Glomerular endothelial cell (primary cell): Measurements from ENCODE around the gene WARS2. TPM values are rescaled to one million over a fixed set of nuclear protein-coding genes. Genes with fewer than 3 reads are reported as not detected.

Experiments
- DNase-seq: peaks from one replicate; pipeline ENCODE4 v3.0.0-alpha.2; 2011; ENCODE audit warnings: low read depth, low spot score; ENCODE audit errors: extremely low read depth
- total RNA-seq: library from RNA; depleted of rRNA; stranded (reverse); fragments of >200 nt; gene quantifications from 2 replicates; pipeline ENCODE4 v1.2.3, GENCODE V29; 2015

The WARS2 gene
- total RNA-seq, 1 donor from 2014 or later, result 13.6 TPM

- DNase-seq, result no peak
These were observed 139.0 kb downstream of the WARS2 start for GRCh38 chr1:119001181-119002027.

DNA sequence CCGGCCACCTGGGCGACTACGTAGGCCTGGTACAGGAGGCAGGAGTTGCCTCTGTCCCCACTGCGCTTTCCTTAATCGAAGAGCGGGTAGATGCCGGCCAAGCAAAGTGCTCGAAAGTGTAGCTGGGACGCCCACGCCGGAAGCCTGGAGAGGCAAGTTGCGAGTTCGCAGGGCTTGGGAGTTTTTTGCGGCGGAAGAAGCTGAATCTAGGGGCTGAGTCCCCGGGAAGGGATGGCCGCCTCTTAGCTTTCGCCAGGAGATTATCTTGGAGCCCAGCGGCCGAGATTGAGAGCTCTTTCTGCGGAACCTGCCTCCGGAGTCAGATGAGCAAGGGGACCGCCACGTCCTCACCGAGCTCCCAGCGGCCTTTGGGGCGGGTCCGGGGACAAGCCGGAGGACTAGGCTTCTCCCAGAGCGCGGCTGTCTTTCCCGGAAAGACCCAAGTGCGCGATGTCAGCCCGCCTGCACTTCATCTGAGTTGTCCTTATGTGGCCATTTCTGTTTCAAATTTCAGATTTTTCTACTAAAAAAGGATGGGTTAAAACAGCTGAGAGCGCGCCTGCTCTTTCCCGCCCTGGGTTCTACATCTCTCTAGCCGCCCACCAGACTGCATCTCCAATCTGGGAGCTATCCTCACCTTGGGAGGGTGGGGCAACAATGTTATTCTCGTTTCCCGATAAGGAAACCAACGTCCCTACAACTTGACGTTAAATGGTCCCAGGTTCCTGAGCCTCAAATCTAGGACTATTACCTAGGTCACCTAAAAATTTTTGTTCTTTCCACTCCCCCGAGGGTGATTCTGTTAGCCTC is 139.9 kb downstream of the WARS2 start:
- no peak for DNase-seq

- DNase-seq, result no peak
These were observed 140.9 kb downstream of the WARS2 start for GRCh38 chr1:118999348-119000071.

DNA sequence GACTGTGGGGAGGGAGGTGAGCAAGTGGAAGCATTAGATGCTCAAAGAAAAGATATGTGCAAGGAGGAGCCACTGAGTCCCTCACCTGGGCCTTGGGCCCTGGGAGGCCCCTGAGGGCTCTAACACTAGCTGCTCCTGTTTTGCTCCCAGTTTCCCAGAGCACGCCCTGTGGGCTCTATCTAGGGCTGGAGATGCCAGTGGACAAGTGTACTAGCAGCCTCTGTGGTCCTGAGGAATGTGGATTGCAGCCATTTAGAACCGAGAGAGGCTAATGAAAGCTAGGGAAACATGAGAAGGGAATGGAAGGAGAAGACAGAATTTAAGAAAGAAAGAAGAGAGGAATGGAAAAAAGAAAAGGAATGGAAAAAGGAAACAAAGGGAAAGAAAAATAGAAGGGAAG is 142.3 kb downstream of the WARS2 start:
- DNase-seq, result no peak

DNA sequence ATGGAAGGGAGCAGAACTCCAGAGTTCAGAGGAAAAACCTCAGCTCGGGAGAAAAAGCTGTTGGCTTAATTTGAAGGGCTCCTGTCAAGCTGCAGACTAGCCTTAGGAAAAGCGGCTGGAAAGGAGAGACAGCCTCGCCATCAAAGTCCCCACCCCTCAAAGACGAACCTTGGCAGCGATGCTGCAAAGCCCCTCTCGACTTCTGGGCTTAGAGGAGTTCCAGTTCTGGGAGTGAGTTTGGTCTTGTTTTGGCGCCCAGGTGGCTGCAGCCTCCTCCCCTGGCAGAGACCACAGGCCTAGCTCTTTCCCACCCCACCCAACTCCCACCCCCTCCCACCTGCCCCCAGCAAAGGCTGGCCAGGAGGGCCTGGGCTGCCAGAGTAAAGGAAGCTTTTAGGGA is 143.2 kb downstream of the WARS2 start:
- no peak for DNase-seq

GRCh38 chr1:118995312-118996016 is 145.0 kb downstream of the WARS2 start:
- no peak for DNase-seq

GRCh38 chr1:118993700-118994026 is 146.8 kb downstream of the WARS2 start:
- no peak for DNase-seq

DNA sequence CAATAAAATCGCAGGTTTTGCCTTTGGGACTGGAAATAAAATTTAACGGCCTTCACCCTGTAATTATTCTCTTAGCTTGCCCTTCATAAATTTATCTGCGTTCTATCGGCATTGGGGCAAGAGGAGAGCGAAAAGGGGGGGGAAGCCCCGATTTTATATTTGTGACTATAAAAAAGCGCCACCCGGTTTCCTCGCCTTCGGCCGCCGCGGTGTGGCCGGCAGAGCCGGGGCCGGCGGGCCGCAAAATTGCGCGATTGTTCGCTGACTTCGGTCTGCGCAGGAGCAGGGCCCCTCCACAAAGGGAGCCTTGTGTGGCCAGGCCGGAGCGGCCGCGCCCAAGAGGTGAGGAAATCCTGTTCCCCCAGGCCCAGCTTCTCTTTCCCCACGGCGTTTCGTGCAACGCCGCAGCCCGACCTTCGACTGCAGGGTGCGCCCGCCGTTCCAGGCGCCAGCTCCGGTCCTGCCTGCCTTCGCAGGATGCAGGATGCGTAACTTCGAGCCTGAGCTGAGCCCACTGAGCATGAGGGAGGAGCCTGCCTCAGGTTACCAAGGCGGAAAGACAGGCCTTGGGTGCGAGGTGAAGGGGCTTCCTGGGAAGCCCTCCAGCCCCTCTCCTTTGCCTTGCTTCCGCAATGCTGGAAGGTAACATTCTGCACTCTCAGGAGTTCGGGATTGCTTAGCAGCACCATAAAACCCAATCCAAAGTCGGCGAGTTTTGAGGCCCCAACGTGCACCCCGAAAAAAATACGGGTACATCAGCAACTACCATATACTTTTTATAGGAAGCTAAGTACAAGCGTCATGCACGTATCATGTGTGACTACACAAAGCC is 147.4 kb downstream of the WARS2 start:
- DNase-seq, result no peak

- no peak for DNase-seq
These were observed 148.1 kb downstream of the WARS2 start for GRCh38 chr1:118992237-118992825.

DNA sequence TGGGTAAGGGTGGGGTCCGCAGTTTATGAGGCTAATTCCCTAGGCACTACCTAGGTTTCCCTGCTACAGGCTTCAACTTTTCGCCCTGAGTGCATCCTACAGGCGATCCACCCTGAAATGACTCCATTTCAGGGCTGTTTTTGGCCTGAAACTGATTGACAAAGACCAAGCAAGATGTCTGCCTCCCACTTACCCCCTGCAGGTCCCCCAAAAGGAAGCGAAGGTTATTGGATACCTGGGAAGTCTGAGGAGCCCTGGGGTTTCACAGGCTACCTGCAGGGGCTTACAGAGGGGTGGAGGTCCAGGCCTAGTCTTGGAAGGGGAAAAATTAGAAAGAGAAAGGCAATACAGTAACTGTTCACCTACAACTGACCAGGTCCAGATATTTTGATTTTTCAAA is 149.0 kb downstream of the WARS2 start:
- DNase-seq, result no peak

- DNase-seq, result no peak
These were observed 149.8 kb downstream of the WARS2 start for GRCh38 chr1:118990513-118991152.

- DNase-seq, result no peak
These were observed 150.5 kb downstream of the WARS2 start for GRCh38 chr1:118989878-118990378.

DNA sequence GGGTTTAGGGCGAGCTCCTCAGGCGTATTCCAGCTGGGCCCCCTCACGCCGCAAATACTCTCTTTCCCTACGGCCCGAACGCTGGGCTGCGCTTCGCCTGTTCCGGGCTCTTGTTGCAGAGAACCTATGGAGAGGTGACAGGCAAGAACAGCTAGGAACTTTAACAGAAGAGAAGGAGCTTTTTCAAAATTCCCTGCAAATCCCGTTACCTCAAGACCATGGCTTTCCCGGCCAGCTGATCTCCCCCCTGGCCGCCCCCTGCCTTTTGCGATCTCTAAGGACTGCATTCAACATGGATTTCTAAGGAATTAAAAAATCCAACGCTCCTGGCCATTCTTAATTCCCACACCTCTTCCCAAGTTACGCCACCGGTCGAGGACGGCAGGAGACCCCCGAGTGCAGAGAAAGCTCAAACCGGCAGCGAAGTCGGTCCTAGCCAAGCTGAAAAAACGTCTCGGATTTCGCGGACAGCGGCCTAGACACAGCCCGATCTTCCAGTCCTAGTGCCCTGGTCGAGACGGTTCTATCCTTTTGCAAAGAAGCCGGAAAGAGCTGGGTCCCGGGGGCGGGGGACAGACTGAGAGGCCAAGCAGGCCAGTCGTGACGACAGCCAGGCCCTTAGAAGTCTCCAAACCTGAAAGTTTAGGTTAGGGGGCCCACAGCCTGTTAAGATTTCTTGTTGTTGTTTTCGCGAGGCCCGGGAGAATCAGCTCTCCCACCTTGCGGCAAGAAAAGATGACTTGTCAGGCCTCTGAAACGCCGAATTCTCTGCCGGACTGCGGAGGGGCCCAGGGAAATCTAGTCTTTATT is 151.2 kb downstream of the WARS2 start:
- no peak for DNase-seq

DNA sequence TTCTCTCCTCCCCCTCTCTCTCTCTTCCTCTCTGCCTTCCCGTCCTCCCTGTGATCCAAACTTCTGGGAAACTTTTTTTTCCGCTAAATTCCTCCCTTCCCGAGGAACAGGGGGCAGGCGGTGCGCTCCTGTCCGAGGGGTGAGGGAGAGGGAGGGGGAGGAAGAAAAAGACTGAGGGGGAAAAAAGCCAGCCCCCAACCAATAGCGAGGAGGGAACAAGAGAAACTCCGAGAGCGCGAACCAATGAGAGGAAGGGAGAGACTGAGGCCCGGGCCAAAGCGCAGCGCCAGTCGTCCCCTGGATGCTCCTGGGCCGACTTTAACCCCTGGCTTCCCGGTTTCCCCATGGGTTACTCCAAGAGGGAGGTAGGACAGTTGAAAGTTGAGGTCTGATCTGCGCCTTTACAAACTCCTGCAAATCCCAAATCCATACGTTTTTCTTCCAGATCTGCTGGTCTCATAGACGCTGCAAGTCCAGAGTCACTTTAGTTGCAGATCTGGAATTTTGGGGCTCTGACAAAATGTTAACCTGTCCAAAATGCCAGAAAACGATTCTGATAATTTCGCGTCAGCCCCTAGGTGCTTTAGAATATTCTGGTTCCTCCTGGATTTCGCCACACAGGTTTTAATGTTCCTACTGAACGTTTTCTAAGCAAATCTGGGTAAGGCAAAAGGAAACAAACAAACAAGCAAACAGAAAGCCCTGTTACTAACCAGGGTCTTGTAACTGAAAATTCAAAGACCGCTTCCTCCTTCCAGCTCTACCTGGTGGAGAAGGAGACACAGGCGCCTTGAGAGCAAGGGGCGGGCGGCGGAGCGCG is 152.1 kb downstream of the WARS2 start, which contains the start of gene TBX15:
TSS of gene TBX15 (minus strand) at position 158 of the 820 bp plus-strand sequence. CDS start 548 bp downstream, outside the sequence.
- DNase-seq, result no peak

DNA sequence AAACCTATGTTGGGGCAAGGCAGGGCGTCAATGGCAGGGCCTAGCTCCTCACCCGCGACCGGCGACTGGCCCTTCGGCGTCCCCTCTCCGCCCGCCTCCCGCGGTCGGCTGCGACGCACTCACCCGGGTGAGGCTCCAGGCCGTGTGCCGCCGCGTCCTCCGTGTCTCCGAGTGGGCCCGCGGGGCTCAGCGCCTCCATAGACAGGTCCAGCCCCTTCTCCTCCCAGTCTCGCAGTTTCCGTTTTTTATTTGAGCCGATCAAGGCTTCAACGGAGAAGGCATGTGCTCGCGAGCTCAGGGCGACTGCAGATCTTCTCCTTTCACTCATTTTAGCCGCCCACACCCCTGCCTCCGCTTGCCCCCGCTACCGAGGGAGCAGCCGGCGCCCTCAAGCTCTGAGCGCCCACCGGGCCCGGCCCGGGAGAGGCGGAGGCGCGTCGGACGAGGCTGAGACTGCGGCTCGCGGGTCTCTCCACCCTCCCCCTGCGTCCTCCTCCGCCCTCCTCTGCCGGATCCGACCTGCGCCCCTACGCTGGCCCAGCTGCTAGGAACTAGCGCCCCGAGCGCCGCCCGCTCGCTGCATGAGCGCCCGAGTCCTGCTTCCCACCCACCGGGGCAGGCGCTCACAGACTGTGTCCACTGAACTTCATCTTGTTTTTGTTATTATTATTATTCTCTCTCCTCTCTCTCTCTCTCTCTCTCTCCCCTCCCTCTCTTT is 152.8 kb downstream of the WARS2 start:
- no peak for DNase-seq
